GM18517 (cell line): ENCODE data around the gene PHTF2.
"Not testable (repeated sequence)": the region's sequence is repeated elsewhere in the genome, so short reads cannot be mapped to it uniquely, and the experiment has no call there.

Source experiments
- ATAC-seq: cut with Tn5 transposase; IDR thresholded peaks from one replicate; pipeline ENCODE4 v1.9.1; 2021; ENCODE audit warnings: mild to moderate bottlenecking, moderate library complexity; ENCODE audit not compliant: unreplicated experiment

Gene PHTF2

DNA sequence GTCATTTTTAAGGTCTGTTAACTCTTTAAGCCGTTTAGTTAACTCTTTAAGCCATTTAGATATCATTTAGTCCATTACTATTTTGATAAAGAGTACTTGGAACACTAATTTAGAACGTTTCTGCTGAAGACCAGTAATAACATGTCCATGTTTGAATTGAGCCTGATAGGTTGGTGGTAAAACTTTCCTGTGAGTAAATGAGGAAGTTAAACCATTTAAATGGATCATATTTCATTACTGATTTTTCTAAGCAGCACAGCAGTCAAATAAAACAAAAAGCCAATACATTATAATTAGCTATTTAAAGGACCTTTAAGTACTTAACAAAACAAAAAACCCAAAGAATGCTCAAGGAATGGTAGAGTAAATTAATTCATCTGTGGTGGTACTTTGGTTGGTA, 29.4 kb downstream of the PHTF2 start:
- no peak for ATAC-seq

DNA sequence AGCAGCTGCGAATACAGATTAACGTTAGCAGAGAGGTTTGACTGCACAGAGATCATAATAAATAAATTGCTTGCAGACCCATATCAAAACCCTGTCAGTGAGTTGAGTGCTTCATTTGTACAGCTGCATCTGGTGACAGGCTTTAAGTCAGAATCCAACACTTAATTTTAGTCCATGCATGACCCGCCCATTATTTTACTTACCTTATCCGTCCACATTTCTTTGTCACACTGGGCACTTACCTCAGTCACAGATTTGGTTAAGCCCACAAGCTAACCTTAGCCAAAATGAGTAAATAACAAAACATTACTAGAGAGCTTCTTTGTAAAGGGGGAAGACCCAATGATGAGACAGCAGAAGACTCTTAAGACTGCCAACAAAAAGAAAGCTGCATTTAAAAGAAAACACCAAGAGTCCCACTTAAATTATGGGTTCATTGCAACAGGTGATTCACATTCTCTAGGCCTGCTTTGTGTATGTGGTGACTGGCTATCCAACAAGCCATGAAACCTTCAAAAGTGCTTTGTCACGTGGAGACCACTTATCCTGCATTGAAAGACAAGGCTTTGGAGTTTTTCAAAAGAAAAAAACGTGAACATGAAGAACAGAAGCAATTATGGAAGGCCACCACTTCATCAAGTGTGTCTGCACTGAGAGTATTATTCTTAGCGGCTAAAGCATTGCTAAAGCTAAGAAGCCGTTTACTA, 32.2 kb downstream of the PHTF2 start:
- no peak for ATAC-seq

DNA sequence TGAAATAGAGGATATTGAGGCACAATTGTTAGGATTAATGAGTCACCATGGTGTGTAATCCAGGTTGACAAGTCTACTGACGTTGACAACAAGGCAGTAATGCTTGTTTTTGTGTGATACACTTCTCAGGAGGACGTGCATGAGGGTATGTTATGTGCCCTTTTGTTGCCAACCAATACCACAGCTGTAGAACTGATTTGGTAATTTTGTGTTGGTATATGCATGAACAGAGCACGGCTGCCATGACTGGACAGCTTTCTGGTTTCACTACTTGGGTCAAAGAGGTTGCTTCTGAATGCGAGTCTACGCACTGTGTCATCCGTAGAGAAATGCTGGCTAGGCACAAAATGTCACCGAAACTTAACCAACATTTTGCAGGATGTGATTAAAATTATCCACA, 32.9 kb downstream of the PHTF2 start:
- no peak for ATAC-seq

DNA sequence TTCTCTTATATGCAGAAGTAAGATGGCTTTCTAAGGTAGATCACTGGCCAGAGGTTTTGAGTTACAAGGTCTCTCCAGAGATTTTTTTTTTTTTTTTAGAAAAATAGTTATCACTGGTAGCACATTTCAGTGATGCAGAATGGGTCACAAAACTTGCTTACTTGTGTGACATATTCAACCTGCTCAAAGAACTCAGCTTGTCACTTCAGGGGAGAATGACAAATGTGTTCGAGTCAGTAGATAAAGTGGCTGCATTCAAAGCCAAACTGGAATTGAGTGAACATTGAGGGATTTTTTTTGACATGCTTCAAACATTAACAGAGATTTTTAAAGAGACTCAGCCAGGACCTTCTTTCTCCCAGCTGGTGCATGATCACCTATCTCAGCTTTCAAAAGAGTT, 33.4 kb downstream of the PHTF2 start:
- no peak for ATAC-seq

DNA sequence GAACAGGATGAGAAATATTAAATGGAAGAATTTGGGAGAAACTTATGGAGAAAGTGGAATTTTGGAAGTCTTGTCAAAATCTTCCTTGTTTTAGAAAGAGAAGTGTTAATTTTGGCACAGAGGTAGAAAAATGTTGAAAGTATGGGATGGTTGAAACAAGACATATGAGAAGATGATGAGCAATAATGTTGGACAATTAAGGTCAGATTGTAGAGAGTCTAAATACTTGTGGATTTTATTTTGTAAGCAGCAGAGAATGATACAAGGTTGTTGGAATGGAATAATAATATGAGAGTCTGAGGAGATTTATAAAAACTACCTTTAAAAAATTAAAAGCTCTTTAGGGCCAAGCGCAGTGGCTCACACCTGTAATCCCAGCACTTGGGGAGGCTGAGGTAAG, 34.6 kb downstream of the PHTF2 start:
- no peak for ATAC-seq

DNA sequence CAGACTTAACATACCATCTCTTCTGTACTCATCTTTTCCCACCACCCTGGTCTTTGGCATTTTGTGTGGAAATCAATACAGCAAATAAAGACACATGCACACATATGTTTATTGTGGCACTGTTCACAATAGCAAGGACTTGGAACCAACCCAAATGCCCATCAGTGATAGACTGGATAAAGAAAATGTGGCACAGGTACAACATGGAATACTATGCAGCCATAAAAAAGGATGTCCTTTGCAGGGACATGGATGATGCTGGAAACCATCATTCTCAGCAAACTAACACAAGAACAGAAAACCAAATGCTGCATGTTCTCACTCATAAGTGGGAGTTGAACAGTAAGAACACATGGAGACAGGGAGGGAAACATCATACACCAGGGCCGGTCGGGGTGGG, 37.9 kb downstream of the PHTF2 start:
- not testable (repeated sequence) for ATAC-seq

DNA sequence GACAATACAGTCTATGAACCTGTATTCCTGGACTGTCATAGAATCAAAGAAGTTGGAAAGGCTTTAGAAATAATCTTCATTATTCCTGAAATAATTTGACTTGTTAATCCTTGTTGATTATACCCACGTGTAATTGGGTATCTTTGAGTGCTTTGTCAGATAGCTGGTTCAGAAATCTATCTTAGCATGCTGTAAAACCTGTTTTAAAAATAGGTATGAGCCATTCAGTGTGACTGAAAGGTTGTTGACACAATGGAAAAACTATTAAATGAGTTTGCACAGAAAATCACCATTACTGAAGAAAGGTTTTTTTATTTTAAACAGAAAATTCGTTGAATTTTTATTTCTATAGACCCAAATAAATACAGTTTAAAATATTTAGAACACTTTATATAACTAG, 38.7 kb downstream of the PHTF2 start:
- no peak for ATAC-seq

DNA sequence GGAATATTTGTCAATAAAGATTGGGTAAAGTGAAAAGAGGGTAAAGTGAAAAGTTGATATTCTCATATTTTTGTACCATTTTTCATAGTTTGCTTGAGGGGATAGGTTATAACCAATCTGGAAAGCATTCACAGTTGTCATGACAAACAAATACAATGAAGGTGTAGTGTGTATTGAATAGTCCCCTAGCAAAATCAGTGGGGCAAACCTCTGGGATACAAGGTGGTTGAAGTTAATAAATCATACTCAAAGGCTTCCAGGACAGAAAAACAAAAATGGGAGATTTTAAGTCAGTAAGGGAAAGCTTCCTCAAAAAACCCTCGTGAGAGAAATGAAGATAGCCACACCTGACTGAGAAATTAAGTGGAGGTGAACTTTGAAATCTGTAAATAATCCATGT, 39.4 kb downstream of the PHTF2 start:
- ATAC-seq, result no peak

DNA sequence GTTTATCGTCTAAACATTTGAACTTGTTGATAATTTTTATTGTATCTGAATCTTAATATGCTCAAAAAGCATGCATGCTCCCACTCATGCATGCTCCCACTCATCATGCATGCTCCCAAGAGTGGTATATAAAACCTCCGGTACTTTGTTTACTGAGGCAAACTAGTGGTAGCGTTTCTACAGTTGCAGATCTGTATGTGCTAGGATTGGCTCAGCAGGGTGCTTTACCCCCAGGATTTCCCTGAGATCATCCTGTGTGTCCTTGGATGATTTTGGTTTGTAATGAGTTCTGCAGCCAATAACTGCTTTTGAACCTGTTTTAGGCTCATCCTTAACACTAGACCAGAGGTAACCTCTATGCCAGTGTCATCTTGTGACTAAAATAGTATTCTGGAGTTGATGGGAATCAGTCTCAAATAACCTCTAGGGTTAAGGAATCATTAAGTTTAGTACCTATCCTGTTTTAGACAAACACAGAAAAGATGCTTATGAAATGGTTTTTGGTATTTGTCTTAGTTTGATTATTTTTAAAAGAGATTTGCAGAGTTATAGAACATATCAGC, 40.4 kb downstream of the PHTF2 start:
- ATAC-seq, result no peak

DNA sequence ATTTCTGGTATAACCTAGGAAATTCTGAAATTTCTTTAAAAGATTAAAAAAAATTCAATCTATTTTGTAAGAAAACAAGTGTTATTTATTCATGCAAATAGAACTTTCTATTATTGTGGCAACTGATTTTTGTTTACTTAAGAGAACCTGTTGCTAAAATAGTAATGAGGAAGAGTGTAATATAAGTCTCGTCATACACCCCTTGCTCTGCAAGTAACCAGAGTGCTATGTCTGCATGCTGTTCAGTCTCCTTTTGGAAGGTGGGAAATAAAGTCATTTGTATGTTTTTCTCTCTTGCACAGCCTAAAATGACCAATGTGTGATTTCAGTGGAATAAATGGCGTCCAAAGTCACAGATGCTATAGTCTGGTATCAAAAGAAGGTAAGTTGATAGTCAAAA, 41.3 kb downstream of the PHTF2 start:
- no peak for ATAC-seq

DNA sequence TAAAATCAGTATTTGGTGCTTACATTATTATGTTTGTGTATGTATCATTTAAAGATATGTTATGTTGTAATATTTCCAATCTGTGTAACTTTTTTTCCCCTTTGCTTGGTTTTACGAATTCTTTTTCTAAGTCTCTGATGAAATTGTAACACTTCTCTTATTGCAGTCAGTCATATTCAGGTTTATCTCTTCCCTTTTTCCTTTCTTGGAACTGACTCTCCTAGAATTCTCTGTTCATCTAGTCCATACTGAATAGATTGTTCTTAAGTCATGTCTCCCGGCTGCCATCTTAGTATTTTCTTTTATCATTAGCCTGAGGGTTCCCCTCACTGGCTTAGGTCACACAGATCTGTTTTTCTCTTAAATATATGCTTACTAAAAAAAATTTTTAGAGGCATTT, 44.6 kb downstream of the PHTF2 start:
- no peak for ATAC-seq

DNA sequence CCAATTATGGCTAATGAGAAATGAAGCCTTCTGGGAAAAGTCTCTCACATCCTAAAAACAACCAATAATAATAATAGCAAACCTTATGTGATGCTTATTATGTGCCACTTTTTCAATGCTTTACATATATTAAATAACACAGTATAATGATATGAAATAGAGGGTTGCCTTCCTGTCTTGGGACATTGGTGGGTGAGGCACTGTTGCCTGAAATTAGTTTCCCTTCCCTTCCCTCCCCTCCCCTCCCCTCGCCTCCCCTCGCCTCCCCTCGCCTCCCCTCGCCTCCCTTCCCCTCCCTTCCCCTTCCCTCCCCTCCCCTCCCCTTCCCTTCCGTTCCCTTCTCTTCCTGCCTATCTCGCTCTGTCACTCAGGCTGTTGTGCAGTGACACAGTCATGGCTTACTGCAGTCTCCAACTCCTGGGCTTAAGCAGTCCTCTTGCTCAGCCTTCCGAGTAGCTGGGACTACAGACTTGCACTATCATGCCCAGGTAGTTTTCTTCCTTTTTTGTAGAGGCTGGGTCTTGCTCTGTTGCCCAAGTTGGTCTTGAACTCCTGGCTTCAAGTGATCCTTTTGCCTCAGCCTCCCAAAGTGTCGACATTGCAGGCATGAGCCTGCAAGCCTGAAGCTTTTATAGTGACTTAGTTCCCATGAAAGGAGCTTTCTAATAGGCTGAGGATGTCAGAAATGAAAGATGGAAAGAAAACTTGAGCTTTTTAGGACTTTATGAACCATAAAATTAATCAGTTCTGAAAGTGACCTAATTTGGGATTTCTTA, 47.9 kb downstream of the PHTF2 start:
- ATAC-seq, result no peak

DNA sequence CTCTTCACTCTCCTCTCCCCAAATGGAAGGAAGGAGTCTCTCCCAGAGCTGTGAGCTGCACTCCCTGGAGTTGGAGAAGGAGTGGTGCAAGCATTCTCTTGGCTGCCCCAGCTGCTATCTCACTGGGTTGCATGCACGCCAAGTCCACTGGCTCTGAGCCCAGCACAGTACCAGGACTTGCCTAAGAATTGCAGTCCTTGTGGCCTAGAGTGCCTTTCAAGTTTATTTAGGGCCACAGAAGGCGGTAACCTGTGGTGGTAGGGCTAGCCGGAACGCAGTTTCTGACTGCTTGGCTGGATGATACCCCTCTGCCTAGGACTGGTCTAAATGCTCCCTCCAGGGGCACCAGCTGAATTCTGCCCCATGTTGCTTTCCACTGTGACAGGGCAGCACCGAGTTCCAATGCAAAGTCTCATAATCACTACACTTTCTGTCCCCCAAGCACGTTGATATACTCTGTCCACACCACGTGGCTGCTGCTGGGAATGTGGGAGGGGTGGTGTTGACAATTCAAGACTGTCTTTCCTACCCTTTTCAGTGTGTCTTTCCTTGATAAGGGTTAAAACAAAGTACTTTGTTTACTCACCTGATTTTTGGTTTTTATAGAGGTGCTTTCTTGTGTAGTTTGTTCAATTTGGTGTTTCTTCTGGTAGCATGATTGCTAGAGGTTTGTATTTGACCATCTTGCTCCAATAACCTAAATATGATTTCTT, 57.0 kb downstream of the PHTF2 start:
- no peak for ATAC-seq

DNA sequence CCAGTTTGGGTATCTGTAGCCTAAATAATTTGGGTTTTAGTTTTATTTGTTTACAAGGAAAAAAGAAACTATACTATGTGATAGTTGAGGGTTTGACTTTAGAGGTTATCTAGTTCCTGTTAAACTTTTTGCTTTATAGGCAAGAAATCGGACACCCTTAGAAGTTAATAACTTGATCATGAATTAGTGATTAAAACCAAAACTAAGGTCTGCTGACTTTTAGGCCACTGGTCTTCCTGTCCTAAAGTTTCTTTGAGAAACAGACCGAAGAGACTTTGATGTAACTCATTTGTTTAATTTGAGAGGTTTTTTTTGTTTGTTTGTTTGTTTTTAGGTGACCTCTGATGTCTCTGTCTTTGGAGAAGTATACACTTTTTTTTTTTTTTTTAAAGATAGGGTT, 59.7 kb downstream of the PHTF2 start:
- no peak for ATAC-seq

DNA sequence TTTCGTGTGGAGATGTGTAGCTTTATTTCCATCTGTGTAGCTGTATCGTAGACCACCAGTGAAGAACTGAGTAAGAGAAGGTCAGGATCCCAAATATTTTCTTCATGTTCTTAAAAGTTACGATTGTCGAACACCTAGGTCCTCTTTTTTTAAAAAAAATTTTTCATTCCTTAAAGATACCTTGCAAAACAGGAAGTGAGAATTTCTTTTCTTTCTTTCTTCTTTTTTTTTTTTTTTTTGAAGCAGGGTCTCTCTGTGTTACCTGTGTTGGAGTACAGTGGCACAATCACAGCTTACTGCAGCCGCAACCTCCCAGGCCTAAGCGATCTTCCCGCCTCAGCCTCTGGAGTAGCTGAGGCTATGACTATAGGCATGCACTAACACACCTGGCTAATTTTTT, 60.8 kb downstream of the PHTF2 start:
- no peak for ATAC-seq

DNA sequence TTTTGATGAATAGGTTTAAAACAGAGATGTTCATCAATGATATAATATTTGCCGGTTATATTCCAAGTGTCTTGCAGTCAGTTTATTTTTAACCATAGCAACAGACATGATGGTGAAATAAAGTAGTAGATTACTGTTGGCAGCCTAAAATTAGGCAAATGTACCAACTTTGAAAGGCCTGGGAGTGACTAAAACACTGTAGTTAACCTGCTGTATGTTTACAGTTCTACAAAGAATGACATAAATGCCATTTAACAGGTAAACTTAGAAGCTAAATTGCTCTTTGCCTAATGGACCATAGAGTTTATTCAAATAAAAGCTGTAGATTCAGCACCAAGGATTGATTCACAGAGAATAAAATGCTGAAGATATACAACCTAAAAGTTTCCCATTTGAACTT, 64.1 kb downstream of the PHTF2 start:
- no peak for ATAC-seq

DNA sequence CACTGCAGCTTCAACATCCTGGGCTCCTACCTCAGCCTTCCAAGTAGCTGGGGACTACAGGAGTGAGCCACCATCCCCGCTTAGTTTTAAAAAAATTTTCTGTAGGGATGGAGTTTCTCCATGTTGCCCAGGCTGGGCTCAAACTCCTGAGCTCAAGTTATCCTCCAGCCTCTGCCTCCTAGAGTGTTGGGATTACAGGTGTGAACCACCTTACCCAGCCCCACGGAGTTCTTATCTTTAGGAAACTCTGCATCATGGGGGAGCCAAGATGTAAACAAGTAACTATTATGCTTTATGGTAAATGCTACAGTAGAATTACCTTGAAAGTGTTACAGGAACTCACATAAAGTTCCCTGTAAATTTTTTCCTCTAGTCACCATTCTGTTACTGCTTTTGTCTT, 65.3 kb downstream of the PHTF2 start:
- no peak for ATAC-seq

DNA sequence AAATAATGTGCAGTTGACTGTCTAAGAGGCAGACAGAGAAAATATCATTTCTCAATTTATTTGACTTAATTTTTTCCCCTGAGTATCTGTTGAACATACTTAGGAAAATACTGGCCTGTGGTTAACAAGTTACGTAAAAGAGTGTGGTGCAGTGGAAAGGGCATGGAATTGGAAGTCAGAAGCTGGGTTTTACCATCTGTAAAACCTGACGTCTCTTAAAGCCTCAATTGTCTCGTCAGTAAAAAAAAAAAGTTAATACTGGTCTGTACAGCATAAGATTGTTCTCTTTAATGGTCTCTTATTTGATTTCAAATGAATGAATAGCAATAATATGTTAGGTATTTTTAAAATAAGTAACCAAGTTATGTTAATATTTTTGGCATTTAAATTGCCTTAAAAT, 67.8 kb downstream of the PHTF2 start:
- no peak for ATAC-seq

DNA sequence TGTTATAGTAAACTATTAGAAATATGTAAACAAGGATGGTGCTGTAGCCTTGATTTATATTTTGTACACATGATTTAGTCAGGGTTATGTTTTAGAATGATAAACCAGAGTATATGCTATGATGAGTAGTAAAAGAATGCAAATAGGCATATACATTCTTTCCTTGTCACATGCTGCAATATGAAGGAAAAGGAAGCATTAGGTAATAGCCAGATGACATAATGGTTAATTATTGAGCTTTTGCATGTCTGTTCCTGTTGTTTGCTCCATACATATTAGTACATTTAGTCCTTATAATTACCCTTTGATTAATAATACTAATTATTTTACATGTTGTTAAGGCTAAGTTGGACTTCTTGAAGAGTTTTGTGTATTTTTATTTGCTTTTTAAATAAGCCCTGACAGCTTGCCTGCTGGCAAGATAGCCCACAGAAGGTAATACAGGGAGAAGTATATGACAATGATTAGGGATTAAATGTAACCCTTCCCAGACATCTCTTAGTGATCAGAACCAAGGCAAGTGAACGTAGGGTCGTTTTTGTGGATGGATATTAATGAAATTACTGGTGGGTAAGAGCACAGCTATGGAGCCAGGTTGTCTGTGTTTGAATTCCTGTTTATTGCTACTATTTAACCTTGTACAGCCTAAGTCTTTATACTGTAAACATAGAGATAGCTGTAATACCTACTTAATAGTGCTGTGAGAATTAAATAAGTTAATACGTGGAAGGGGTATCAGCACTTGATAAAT, 68.4 kb downstream of the PHTF2 start:
- ATAC-seq, result no peak

DNA sequence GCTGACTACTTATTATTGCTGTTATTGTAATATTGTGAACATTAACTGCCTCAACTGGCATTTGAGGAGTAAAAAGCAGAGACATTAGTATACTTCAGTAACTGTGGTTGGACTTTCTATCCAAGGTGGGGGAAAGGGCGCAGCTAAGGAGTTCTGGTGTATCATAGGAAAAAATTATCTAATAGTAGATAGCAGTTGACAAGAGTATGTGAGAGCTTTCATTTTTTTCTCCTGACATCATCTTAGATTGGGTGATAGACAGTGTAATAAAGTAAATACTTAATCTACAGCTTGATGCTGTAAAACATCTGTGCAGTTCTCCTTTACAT, 68.9 kb downstream of the PHTF2 start:
- no peak for ATAC-seq

DNA sequence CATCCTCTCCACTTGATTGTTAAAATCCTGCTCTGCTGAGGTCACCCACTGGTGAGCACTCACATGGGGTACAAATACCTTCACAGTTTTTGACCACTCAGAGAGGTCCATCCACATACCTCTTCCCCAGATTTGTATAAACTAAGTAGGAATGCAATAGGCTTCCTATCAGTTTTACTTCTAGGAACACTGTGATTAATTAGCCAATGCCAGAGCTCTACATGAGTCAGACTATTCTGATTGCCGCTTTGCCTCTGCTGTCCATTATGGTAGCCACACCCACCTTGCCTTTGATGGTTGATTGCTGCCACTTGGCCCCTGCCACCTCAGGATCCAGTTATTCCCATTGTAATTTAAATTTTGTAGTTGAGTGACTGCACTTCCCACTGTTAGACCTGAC, 73.7 kb downstream of the PHTF2 start:
- not testable (repeated sequence) for ATAC-seq
